Ishikawa (cell line): Measurements from ENCODE around the gene PPP1R16B.

Source experiments
- CEBPB ChIP-seq: IDR thresholded peaks from 2 replicates; pipeline ENCODE4 v1.6.1; 2012
- CREB1 ChIP-seq: IDR thresholded peaks from 2 replicates; pipeline ENCODE4 v1.6.1; 2012; ENCODE audit warnings: low read depth
- EGR1 ChIP-seq: IDR thresholded peaks from 2 replicates; pipeline ENCODE4 v1.6.1; 2012
- EP300 ChIP-seq: IDR thresholded peaks from 2 replicates; pipeline ENCODE4 v1.6.1; 2012; ENCODE audit warnings: borderline replicate concordance
- FOXM1 ChIP-seq: IDR thresholded peaks from 2 replicates; pipeline ENCODE4 v1.6.1; 2012; ENCODE audit warnings: low read depth, borderline replicate concordance
- NFIC ChIP-seq: IDR thresholded peaks from 2 replicates; pipeline ENCODE4 v1.6.1; 2012
- RAD21 ChIP-seq: IDR thresholded peaks from 2 replicates; pipeline ENCODE4 v1.6.1; 2012; ENCODE audit warnings: low read depth
- TAF1 ChIP-seq: IDR thresholded peaks from 2 replicates; pipeline ENCODE4 v1.6.1; 2012; ENCODE audit warnings: low read depth, mild to moderate bottlenecking
- TCF12 ChIP-seq: IDR thresholded peaks from 2 replicates; pipeline ENCODE4 v1.6.1; 2012; ENCODE audit warnings: low read depth
- TEAD4 ChIP-seq: IDR thresholded peaks from 2 replicates; pipeline ENCODE4 v1.6.1; 2012
- YY1 ChIP-seq: IDR thresholded peaks from 2 replicates; pipeline ENCODE4 v1.6.1; 2012; ENCODE audit warnings: low read depth
- ZBTB7A ChIP-seq: IDR thresholded peaks from 2 replicates; pipeline ENCODE4 v1.6.1; 2012; ENCODE audit warnings: low read depth
- TF ChIP-seq, protein P1 (sequence below): IDR thresholded peaks from 2 replicates; pipeline ENCODE4 v1.6.1; 2012
- TF ChIP-seq, protein P2 (sequence below): IDR thresholded peaks from 2 replicates; pipeline ENCODE4 v1.6.1; 2012
- TF ChIP-seq, protein P3 (sequence below): IDR thresholded peaks from 2 replicates; pipeline ENCODE4 v1.6.1; 2012; ENCODE audit warnings: low read depth, mild to moderate bottlenecking

Gene PPP1R16B

DNA sequence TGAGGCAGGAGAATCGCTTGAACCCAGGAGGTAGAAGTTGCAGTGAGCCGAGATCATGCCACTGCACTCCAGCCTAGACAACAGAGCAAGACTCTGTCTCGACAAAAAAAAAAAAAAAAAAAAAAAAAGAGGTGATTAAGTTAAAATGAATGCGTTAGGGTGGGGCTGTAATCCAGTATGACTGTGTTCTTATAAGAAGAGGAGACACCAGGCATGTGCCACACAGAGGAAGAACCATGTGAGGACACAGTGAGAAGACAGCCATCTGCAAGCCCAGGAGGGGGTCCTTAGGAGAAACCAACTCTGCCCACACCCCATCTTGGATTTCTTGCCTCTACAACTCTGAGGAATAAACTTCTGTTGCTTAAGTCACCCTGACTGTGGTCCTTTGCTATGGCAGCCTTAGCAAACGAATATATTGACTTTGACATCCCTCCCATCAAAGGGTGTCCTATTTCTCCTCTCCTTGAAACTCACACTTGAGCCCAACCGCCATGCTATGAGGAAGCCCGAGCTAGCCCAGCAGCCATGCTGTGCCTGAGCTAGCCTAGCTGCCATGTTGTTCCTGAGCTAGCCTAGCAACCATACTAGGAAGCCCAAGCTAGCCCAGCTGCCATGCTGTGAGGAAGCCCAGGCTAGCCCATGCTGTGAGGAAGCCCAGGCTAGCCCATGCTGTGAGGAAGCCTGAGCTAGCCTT lies 15.8 kb upstream of the PPP1R16B start:
- TF ChIP-seq, protein P1, sequence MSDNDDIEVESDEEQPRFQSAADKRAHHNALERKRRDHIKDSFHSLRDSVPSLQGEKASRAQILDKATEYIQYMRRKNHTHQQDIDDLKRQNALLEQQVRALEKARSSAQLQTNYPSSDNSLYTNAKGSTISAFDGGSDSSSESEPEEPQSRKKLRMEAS = no peak
- peak; percentile 37; the same call in 1 of the 2 replicates for TF ChIP-seq YY1

DNA sequence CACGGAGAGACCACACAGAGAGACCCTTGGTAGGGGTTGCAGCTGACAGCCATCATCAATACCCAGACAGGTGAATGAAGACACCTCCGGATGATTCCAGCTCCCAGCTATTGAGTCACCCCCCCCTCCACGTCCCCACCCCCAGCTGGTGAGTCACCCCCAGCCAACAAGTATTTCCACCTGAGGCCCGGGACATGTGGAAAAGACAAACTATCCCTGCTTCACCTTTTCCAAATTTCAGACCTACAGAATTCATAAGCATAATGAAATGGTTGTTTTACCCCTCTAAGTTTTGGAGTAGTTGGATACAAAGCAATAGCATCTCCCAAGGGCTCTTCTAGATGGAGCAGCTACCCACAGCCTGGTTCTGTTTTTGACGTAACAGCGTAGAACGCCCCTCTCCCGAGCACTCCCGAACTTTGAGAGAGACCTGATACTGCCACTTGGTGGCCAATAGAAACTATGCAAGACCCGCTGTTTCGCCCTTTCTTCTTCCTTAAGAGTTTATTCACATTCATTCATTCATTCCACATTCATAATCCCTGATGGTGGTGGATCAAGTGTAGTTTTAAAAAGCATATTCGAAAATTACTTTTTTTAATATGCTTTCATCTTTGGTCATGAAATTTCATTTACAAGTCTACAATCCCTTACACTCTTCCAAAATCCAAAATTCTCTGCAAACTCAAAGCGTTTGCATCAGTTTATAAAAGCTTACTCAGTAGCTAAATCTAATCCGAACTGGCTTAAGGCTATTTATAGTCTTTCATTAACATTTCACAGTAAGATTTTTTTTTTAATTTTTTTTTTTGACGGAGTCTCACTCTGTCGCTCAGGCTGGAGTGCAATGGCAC lies 15.1 kb upstream of the PPP1R16B start:
- TF ChIP-seq, protein P1 = no peak
- no peak for TF ChIP-seq TAF1
- peak; percentile 62 for TF ChIP-seq RAD21
- no peak for TF ChIP-seq CREB1

DNA sequence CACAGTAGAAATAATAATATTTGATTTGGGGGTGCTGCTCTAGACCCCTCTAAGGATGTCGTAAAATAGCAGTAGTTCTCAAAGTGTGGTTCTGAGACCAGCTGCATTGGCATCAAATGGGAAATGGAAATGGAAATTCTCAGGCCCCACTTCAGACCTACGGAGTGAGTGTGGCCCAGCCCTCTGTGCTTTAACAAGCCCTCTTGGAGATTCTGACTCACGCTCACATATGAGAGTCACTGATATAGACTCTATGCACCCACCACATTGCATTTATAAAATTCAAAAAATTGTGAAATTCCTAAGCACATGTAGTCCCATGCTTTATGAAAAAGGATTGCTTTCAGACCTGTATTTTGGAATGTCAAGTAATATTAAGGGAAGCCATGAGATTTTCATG lies 14.2 kb upstream of the PPP1R16B start:
- TF ChIP-seq EP300 = no peak
- TF ChIP-seq CEBPB = no peak
- TF ChIP-seq TEAD4 = no peak
- TF ChIP-seq CREB1 = no peak
- TF ChIP-seq TCF12 = no peak
- TF ChIP-seq, protein P1 = no peak
- no peak for TF ChIP-seq ZBTB7A
- no peak for TF ChIP-seq YY1

DNA sequence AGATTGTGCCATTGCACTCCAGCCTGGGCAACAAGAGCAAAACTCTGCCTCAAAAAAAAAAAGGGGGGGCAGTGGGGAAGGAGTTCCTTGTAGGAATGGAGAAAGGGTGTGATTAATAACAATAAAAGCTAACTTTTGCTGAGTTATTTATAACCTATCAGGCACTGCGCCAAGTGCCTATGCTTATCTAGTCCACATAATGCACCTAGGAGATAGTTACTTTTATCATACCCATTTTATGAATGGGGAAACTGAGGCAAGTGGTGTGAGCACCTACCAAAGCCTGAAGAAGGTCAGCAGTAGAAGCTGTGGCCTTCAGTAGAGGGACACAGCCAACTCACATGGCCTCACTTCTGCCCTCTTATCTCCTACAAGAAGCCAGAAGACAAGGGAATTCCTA lies 13.6 kb upstream of the PPP1R16B start:
- TF ChIP-seq EP300 (no peak), RAD21 (no peak), CREB1 (no peak), FOXM1 (no peak), EGR1 (no peak), ZBTB7A (no peak), YY1 (no peak), NFIC (no peak), TAF1 (no peak), TCF12 (no peak), CEBPB (no peak), TEAD4 (no peak)
- TF ChIP-seq, protein P2, sequence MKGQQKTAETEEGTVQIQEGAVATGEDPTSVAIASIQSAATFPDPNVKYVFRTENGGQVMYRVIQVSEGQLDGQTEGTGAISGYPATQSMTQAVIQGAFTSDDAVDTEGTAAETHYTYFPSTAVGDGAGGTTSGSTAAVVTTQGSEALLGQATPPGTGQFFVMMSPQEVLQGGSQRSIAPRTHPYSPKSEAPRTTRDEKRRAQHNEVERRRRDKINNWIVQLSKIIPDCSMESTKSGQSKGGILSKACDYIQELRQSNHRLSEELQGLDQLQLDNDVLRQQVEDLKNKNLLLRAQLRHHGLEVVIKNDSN = no peak
- TF ChIP-seq, protein P1 = no peak
- TF ChIP-seq, protein P3, sequence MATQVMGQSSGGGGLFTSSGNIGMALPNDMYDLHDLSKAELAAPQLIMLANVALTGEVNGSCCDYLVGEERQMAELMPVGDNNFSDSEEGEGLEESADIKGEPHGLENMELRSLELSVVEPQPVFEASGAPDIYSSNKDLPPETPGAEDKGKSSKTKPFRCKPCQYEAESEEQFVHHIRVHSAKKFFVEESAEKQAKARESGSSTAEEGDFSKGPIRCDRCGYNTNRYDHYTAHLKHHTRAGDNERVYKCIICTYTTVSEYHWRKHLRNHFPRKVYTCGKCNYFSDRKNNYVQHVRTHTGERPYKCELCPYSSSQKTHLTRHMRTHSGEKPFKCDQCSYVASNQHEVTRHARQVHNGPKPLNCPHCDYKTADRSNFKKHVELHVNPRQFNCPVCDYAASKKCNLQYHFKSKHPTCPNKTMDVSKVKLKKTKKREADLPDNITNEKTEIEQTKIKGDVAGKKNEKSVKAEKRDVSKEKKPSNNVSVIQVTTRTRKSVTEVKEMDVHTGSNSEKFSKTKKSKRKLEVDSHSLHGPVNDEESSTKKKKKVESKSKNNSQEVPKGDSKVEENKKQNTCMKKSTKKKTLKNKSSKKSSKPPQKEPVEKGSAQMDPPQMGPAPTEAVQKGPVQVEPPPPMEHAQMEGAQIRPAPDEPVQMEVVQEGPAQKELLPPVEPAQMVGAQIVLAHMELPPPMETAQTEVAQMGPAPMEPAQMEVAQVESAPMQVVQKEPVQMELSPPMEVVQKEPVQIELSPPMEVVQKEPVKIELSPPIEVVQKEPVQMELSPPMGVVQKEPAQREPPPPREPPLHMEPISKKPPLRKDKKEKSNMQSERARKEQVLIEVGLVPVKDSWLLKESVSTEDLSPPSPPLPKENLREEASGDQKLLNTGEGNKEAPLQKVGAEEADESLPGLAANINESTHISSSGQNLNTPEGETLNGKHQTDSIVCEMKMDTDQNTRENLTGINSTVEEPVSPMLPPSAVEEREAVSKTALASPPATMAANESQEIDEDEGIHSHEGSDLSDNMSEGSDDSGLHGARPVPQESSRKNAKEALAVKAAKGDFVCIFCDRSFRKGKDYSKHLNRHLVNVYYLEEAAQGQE = no peak

DNA sequence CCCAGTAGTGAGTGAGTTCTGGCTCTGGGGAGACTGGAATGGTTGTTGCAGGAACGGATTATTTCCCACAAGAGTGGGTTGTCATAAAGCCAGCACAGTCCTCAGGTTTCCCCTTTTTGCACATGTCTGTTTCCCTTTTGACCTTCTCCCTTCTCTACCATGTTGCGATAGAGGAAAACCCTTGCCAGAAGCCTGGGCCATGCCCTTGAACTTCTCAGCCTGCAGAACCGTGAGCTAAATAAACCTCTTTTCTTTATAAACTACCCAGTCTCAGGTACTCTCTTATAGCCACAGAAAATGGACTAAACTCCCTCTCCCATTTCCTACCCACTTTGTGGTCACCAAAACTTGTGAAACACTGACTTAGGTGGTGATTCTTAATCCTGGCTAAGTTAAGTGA lies 7.2 kb upstream of the PPP1R16B start:
- TF ChIP-seq, protein P2 = no peak
- TF ChIP-seq, protein P1 = no peak
- TF ChIP-seq ZBTB7A (no peak), TAF1 (no peak), YY1 (no peak), EGR1 (no peak), NFIC (no peak), CEBPB (no peak)

DNA sequence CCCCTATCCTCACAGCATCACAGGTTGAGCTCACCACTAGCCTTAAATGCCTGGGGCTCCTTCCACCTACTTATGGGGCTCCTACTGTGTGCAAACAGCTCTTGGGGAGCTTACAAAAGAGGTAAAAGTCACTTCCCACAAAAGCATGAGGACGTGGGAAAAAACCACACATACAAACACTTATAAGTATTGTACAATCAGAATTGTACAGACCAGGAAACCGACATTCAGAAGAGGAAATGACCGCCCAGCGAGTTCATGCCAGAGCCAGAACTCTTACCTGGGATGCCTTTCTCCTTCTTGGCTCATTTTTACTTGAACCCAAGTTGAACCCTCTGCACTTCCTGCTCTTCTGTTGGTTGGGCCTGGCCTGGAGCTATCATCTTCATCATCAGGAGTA lies 6.3 kb upstream of the PPP1R16B start:
- TF ChIP-seq EP300 = no peak
- no peak for TF ChIP-seq NFIC
- TF ChIP-seq TCF12 = no peak
- TF ChIP-seq ZBTB7A = no peak
- TF ChIP-seq, protein P3 = no peak
- TF ChIP-seq, protein P2 = no peak
- TF ChIP-seq FOXM1 = no peak
- no peak for TF ChIP-seq TAF1
- no peak for TF ChIP-seq CREB1
